UCSD-AML1 (cell line): ENCODE results near the gene MYO15A.

Source experiments
- DNase-seq: peaks from one replicate; lab custom pipeline; 2025; ENCODE audit not compliant: unreplicated experiment; lab: John Stamatoyannopoulos, UW

The MYO15A gene

GRCh38 chr17:18156171-18156975 lies 47.8 kb downstream of the MYO15A start:
- no peak for DNase-seq

DNA sequence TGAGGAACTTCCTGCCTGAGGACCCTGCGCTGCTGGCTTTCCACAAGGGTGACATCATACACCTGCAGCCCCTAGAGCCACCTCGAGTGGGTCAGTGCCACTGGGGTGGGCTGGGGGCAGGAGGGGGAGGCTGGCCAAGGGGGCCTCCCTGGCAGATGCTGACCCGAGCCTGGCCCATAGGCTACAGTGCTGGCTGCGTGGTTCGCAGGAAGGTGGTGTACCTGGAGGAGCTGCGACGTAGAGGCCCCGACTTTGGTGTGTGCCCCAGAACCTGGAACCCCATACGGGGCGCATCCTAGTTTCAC lies 48.4 kb downstream of the MYO15A start:
- DNase-seq, result no peak

- DNase-seq, result no peak
Observed at GRCh38 chr17:18157354-18157985, 48.9 kb downstream of the MYO15A start.

- DNase-seq, result peak; percentile 42
Observed at GRCh38 chr17:18158022-18158600, 49.6 kb downstream of the MYO15A start.

DNA sequence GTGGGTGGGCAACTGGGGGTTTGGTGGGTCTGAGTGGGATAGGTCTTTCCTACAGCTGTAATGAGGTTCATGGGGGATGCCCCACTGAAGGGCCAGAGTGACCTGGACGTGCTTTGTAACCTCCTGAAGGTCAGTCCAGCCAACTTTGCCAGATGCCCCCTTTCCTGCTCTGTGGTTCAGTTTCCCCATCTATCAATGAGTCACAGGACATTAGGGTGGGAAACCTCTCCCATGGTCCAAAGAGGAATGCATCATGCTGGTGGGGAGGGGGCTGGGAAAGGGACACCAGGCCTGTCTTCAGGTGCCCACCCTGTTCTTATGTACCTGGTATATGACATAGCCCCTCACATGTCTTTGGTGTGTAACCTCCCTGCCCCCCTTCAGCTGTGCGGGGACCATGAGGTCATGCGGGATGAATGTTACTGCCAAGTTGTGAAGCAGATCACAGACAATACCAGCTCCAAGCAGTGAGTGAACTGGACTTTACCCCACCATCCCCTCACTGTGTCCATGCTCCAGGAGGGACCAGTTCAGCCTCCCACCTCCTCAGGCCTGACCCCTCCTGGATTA lies 51.1 kb downstream of the MYO15A start:
- no peak for DNase-seq

- no peak for DNase-seq
Observed at GRCh38 chr17:18160128-18160856, 51.7 kb downstream of the MYO15A start.

DNA sequence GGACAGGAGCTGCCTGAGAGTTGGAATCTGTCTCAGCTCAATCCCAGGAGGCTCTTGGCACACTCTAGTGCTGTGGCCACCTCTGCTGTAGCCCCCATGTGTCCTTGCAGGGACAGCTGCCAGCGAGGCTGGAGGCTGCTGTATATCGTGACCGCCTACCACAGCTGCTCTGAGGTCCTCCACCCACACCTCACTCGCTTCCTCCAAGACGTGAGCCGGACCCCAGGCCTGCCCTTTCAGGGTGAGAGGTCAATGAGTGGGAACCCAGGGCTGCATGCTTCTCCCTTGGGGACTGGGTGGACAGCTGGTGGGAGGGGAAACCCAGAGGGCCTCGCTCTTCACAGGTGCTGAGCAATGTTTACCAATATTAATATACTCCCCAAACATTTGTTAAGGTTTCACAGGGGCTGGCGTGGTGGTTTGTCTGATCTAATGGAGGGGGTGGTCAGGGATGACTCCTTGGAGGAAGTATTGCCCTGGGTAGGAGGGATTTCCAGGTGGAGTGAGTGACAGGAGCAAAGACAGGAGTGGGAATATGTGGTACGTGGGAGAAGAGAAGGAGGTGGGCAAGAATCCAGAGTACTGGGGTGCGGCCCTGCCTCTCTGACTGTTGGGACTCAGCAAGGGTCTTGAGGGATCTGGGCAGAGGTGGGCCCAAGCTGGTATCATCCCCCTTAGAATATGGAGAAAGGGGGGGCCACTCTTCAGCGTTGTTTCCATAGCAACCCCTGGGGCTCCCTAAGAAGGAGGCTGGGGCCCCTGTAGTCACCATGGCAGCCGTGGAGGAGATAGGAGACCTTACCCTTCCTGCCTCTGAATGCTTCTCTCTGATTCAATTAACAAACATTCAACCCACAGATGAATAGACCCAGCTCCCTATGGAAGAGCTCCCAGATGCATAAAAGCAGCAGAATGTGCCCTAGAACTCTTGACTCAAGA lies 52.9 kb downstream of the MYO15A start:
- DNase-seq, result no peak

DNA sequence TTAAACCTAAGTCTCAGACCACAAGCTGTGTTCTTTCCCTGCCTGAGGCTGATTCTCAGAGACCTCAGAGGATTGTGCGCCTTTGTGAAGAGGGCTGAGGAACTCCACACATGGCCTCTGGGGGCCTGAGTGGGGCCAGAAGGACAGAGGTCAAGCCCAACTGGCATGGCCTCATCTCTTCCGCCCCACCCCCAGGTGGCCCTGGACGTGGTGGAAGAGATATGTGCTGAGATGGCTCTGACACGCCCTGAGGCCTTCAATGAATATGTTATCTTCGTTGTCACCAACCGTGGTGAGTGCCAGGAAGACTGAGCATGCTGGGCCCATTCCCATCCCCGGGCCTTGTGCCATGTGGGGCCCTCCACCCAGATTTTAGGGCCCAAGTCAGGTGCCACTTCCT lies 55.0 kb downstream of the MYO15A start:
- no peak for DNase-seq

DNA sequence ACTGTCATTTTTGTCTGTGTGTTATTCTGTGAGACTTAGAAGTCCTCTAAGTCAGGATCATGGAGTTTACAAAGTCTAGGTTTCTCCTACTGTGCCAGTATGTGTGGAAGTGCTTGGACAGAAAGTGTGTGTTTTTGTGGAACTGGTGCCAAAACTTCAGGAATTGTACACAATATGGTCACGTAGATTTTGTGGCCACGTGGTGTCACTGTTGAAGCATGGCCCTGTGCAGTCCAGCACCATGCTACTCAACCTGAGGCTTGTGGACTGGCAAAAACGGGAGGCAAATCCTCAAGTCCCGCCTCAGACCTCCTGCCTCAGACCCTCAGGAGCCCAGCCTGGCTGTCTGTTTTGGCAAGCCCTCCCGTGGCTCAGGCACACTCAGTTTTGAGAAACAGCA lies 58.3 kb downstream of the MYO15A start:
- DNase-seq, result no peak

GRCh38 chr17:18167421-18167820 lies 58.9 kb downstream of the MYO15A start:
- DNase-seq, result no peak

DNA sequence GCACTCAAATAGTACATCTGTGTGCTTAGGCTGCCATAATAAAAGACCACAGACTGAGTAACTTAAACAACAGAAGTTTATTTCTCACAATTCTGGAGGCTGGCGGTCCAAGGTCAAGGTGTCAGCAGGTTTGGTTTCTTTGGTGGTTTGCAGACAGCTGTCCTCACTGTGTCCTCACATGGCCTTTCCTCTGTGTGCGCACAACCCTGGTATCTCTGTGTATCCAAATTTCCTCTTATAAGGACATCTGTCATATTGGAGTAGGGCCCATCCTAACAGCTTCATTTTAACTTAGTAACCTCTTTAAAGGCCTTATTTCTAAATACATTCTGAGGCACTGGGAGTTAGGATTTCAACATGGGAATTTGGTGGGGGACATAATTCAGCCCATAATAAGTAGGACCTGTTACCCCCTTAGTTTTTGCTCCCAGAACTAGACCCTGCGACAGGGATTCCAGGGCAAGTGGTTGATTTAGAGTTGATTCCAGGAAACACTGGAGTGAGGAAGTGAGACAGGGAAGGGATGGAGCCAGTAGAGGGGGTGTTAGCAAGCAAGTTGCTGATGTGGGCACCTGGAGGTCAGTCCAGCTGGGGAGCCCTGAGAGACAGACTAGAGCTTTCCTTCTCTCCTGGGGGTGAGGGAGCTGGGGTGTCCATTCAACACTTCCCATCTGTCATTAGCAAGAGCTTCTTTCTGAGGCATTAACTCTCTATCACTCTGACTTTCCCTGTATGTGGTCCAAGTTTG lies 64.1 kb downstream of the MYO15A start:
- DNase-seq, result no peak

GRCh38 chr17:18173740-18174139 lies 65.2 kb downstream of the MYO15A start:
- DNase-seq, result no peak

DNA sequence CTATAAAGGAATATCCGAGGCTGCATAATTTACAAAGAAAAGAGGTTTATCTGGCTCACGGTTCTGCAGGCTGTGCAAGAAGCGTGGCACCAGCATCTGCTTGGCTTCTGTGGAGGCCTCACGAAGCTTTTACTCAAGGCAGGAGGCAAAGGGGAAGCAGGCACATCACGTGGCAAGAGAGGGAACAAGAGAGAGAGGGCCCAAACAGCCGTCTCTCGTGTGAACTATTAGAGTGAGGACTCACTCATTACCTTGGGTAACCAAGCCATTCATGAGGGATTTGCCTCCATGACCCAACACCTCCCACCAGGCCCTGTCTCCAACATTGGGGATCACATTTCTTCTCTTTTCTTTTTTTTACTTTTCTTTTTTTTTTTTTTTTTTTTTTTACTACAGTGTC lies 67.6 kb downstream of the MYO15A start:
- peak; percentile 36 for DNase-seq

DNA sequence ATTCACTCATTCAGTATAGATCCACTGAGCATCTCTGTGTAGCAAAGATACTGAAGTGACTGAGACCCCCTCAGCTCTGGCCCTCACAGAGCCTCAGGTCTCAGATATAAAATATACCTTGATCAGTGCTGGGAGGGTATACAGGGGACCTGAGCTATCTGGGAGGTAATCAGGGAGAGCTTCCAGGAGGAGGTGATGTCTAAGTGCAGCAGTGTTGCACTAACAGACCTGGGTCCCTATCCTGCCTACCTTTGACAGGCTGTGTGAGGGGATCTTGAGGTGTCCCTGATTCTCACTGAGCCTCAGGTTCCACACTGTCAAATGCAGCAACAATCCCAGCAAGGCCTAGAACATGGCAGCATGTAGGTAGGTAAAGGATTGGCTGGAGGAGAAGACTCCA lies 68.6 kb downstream of the MYO15A start:
- no peak for DNase-seq

DNA sequence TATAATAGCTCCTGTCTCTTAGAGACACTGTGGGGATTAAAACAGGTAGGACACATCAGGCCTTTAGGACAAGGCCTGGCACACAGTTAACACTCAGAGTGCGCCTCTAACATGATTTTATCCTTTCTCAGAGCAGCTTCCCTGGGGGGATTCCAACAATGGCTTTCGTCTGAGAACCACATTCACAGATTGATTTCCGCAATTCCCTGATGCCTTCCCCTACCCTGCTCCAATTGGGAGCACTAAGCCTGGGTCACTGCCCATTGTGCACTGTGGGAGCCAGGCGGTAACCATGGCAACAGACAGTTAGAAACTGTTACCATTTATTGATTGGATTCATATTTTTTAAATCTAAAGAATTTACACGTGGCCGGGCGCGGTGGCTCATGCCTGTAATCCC lies 69.2 kb downstream of the MYO15A start:
- no peak for DNase-seq

DNA sequence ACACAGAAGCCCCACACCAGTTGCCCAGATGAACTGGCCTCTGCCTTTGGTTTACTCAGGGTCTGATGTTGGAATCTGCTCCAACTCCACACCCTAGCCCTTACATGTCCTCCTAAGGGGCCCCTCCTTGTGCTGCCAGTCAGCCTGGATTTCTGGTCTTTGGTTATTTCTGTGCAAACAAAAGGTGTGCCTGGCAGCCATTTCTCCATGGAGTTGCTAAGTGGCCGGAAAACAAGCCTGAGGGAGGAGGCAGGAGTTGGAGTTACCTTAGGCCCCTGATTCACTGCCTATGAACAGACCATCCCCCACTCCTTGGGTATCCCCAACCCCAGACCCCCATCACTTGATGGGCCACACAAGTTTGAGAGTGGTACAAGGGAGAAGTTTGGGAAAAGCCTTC lies 70.6 kb downstream of the MYO15A start:
- DNase-seq, result no peak

DNA sequence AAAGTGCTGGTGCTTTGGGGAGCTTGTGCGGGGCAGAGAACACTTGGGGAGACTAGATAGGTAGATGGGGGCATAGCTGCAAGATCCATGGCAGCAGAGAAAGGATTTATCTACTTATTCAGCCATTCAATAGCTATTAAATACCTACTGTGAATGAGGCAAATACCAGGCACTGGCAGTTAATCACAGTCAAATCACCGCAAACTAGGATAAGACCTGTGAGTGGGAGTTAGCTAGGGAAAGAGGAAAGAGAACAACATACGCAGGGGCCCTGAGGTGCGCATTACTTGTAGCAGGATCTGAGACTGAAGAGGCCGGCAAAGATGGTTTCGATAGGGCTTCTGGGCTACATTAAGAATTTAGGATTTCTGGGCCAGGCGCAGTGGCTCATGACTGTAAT lies 71.2 kb downstream of the MYO15A start:
- DNase-seq, result no peak

GRCh38 chr17:18181358-18181757 lies 72.8 kb downstream of the MYO15A start:
- DNase-seq, result no peak

- no peak for DNase-seq
Observed at GRCh38 chr17:18182110-18182977, 73.8 kb downstream of the MYO15A start.
